Measurements from ENCODE around the gene CALHM5. TPM values are rescaled to one million over a fixed set of nuclear protein-coding genes. Genes with fewer than 3 reads are reported as not detected.
"Not testable (repeated sequence)": the region's sequence is repeated elsewhere in the genome, so short reads cannot be mapped to it uniquely, and the experiment has no call there.

Gene CALHM5
- total and polyA plus RNA-seq, 2 experiments from 2014 or later: 0.51 to 9.8 TPM

- no peaks in the 10 kb centered on the region for H3K27me3 ChIP-seq (replicated peaks; ENCODE audit: insufficient read depth)
- in situ Hi-C loops (cut with MboI): no loop called here
- peak overlapping the region; percentile 54 for H2AFZ ChIP-seq
- no peaks in the 10 kb centered on the region for H3K9me2 ChIP-seq (ENCODE audit: insufficient read depth)
- no peak overlapping the region for H3K9ac ChIP-seq
- no peaks in the 10 kb centered on the region for H4K20me1 ChIP-seq (ENCODE audit: insufficient read depth)
- no peaks in the 10 kb centered on the region for H3K36me3 ChIP-seq (ENCODE audit: low read depth)
- H3K9me3 ChIP-seq (ENCODE audit: low read depth): no peaks in the 10 kb centered on the region
- peaks cover 9% of the 10 kb centered on the region for H3K4me1 ChIP-seq (ENCODE audit: insufficient read depth)
- TF ChIP-seq EZH2phosphoT487 (IDR thresholded peaks at IDR 0.05; ENCODE audit: insufficient read depth, low read depth): no peak
- TF ChIP-seq EZH2 (IDR thresholded peaks at IDR 0.05; ENCODE audit: insufficient read depth, poor library complexity, severe bottlenecking): no peak
- no peak overlapping the region for H3K27ac ChIP-seq
- DNase-seq: peak; percentile 55
- no peak overlapping the region for H3K4me3 ChIP-seq
- no peaks in the 10 kb centered on the region for H3F3A ChIP-seq (ENCODE audit: insufficient read depth)
- WGBS, 2 experiments (ENCODE audit: low coverage in 1 of 2, low lambda C conversion rate in 2 of 2, missing lambda C conversion rate in 2 of 2): 15 to 20% methylated on average over 5 of the region's 5 CpGs
- no peaks in the 10 kb centered on the region for H3K79me2 ChIP-seq (ENCODE audit: insufficient read depth)
- peak overlapping the region; percentile 22 for H3K4me2 ChIP-seq (ENCODE audit: unreplicated experiment)
These were observed 25.8 kb upstream of the CALHM5 start for GRCh38 chr6:116485559-116486184.

- in situ Hi-C loops (cut with MboI): no loop called here
- Histone ChIP-seq H3K9me3 (ENCODE audit: low read depth) (no peaks in the 10 kb centered on the region), H3K9ac (no peak overlapping the region), H2AFZ (no peak overlapping the region), H3K27ac (no peak overlapping the region), H3K79me2 (ENCODE audit: insufficient read depth) (no peaks in the 10 kb centered on the region), H3K27me3 (replicated peaks; ENCODE audit: insufficient read depth) (no peaks in the 10 kb centered on the region), H3K4me2 (ENCODE audit: unreplicated experiment) (no peak overlapping the region), H3K4me1 (ENCODE audit: insufficient read depth) (no peaks in the 10 kb centered on the region), H4K20me1 (ENCODE audit: insufficient read depth) (no peaks in the 10 kb centered on the region), H3K4me3 (no peak overlapping the region), H3F3A (ENCODE audit: insufficient read depth) (no peaks in the 10 kb centered on the region), H3K36me3 (ENCODE audit: low read depth) (no peaks in the 10 kb centered on the region), H3K9me2 (ENCODE audit: insufficient read depth) (no peaks in the 10 kb centered on the region)
- 6 to 8% methylated on average over 1 of the region's 1 CpG for WGBS, 2 experiments (ENCODE audit: low coverage in 1 of 2, low lambda C conversion rate in 2 of 2, missing lambda C conversion rate in 2 of 2)
- TF ChIP-seq EZH2phosphoT487 (IDR thresholded peaks at IDR 0.05; ENCODE audit: insufficient read depth, low read depth) (no peak), EZH2 (IDR thresholded peaks at IDR 0.05; ENCODE audit: insufficient read depth, poor library complexity, severe bottlenecking) (no peak)
- no peak for DNase-seq
These were observed 19.7 kb upstream of the CALHM5 start for GRCh38 chr6:116491610-116492330.

GRCh38 chr6:116492331-116493067 lies 18.9 kb upstream of the CALHM5 start:
- in situ Hi-C loops (cut with MboI): no loop called here

GRCh38 chr6:116495161-116495560 lies 16.3 kb upstream of the CALHM5 start:
- DNase-seq; H3F3A ChIP-seq (ENCODE audit: insufficient read depth); H3K4me2 ChIP-seq (ENCODE audit: unreplicated experiment); H3K36me3 ChIP-seq (ENCODE audit: low read depth); H4K20me1 ChIP-seq (ENCODE audit: insufficient read depth); in situ Hi-C loops (cut with MboI); H3K79me2 ChIP-seq (ENCODE audit: insufficient read depth); H3K9me2 ChIP-seq (ENCODE audit: insufficient read depth); H3K27me3 ChIP-seq (replicated peaks; ENCODE audit: insufficient read depth); H3K4me1 ChIP-seq (ENCODE audit: insufficient read depth); H3K4me3 ChIP-seq; H2AFZ ChIP-seq; H3K27ac ChIP-seq; H3K9ac ChIP-seq; H3K9me3 ChIP-seq (ENCODE audit: low read depth): not testable (repeated sequence)
- 86 to 88% methylated on average over 1 of the region's 1 CpG for WGBS, 2 experiments (ENCODE audit: low coverage in 1 of 2, low lambda C conversion rate in 2 of 2, missing lambda C conversion rate in 2 of 2)

More at GRCh38 chr6:116492331-116493067, 18.9 kb upstream of the CALHM5 start:
- Histone ChIP-seq H3K36me3 (ENCODE audit: low read depth) (no peaks in the 10 kb centered on the region), H2AFZ (no peak overlapping the region), H3F3A (ENCODE audit: insufficient read depth) (no peaks in the 10 kb centered on the region), H3K9ac (no peak overlapping the region), H3K4me3 (no peak overlapping the region), H3K9me2 (ENCODE audit: insufficient read depth) (no peaks in the 10 kb centered on the region), H4K20me1 (ENCODE audit: insufficient read depth) (no peaks in the 10 kb centered on the region), H3K79me2 (ENCODE audit: insufficient read depth) (no peaks in the 10 kb centered on the region), H3K9me3 (ENCODE audit: low read depth) (no peaks in the 10 kb centered on the region), H3K4me1 (ENCODE audit: insufficient read depth) (no peaks in the 10 kb centered on the region), H3K27ac (no peak overlapping the region), H3K4me2 (ENCODE audit: unreplicated experiment) (no peak overlapping the region), H3K27me3 (replicated peaks; ENCODE audit: insufficient read depth) (no peaks in the 10 kb centered on the region)
- TF ChIP-seq EZH2 (IDR thresholded peaks at IDR 0.05; ENCODE audit: insufficient read depth, poor library complexity, severe bottlenecking) (no peak), EZH2phosphoT487 (IDR thresholded peaks at IDR 0.05; ENCODE audit: insufficient read depth, low read depth) (no peak)
- no peak for DNase-seq
- 74% methylated on average over 6 of the region's 6 CpGs for WGBS, 2 experiments (ENCODE audit: low coverage in 1 of 2, low lambda C conversion rate in 2 of 2, missing lambda C conversion rate in 2 of 2)
